OCI-LY3 (cell line): ENCODE data around the gene OTUD5.
A peak's percentile ranks its signal among the peaks of the same experiment; 100 is the strongest.

Source experiments
- H2AFZ ChIP-seq: fragments of 200-600, 300-600 bp; shearing (Covaris generic); 2 replicates; pipeline ENCODE4 v1.6.0; 2014; ENCODE audit warnings: antibody characterized with exemption, low read depth, low read length
- H3K27ac ChIP-seq: fragments of 200-600, 300-600 bp; sonication (generic); 2 replicates; pipeline ENCODE4 v1.5.1; 2014; ENCODE audit warnings: mild to moderate bottlenecking, low read length, moderate library complexity, mixed read lengths
- H3K27me3 ChIP-seq: fragments of 200-600, 300-600 bp; sonication (generic); 2 replicates; pipeline ENCODE4 v1.6.1; 2014; ENCODE audit warnings: low read depth, low read length, mixed read lengths
- H3K36me3 ChIP-seq: fragments of 200-600, 300-600 bp; sonication (generic); replicated peaks from 2 replicates; pipeline ENCODE3; 2014; ENCODE audit warnings: low read depth, low read length, mixed read lengths
- H3K4me1 ChIP-seq: fragments of 300-600, 200-600 bp; sonication (generic); 2 replicates; pipeline ENCODE4 v1.6.1; 2014; ENCODE audit warnings: low read length, mixed read lengths
- H3K4me2 ChIP-seq: fragments of 200-600, 300-600 bp; sonication (generic); 2 replicates; pipeline ENCODE4 v1.6.1; 2014; ENCODE audit warnings: low read length, mixed read lengths
- H3K4me3 ChIP-seq: fragments of 300-600, 200-600 bp; sonication (generic); 2 replicates; pipeline ENCODE4 v1.5.1; 2014; ENCODE audit warnings: antibody characterized with exemption, mild to moderate bottlenecking, low read length, moderate library complexity
- H3K79me2 ChIP-seq: fragments of 300-600, 200-600 bp; shearing (Covaris generic); 2 replicates; pipeline ENCODE4 v1.6.1; 2014; ENCODE audit warnings: mild to moderate bottlenecking, low read length, mixed read lengths
- H3K9ac ChIP-seq: fragments of 300-600, 200-600 bp; shearing (Covaris generic); 2 replicates; pipeline ENCODE4 v1.6.0; 2014; ENCODE audit warnings: mild to moderate bottlenecking, low read length, moderate library complexity
- H3K9me3 ChIP-seq: fragments of 200-600, 300-600 bp; shearing (Covaris generic); 2 replicates; pipeline ENCODE4 v1.6.1; 2014; ENCODE audit warnings: low read length, mixed read lengths; ENCODE audit not compliant: insufficient read depth
- H4K20me1 ChIP-seq: fragments of 200-600, 300-600 bp; sonication (generic); 2 replicates; pipeline ENCODE4 v1.6.1; 2016; ENCODE audit warnings: low read length, mixed read lengths; ENCODE audit not compliant: insufficient read depth
- CTCF ChIP-seq: fragments of 200-600, 300-600 bp; sonication (generic); IDR thresholded peaks from 2 replicates; pipeline ENCODE4 v1.5.1; 2014; ENCODE audit warnings: antibody characterized with exemption, low read length, low read depth
- EZH2phosphoT487 ChIP-seq: fragments of 200-600 bp; shearing (Covaris generic); IDR thresholded peaks from 2 replicates; pipeline ENCODE4 v1.6.1; 2018; ENCODE audit warnings: antibody characterized with exemption, mixed run types, low read depth

The OTUD5 gene

GRCh38 chrX:48957477-48957826 lies at the start of gene OTUD5:
TSS of gene OTUD5 (minus strand) at chrX:48957607. CDS start at chrX:48957570, 37 bp downstream.
- Histone ChIP-seq H3K36me3 (peaks cover 10% of the 10 kb centered on the region), H3K27me3 (no peaks in the 10 kb centered on the region), H3K4me3 (peak within 1 kb of the TSS; percentile 96), H4K20me1 (peaks cover 11% of the 10 kb centered on the region; the same call in 1 of the 2 replicates), H2AFZ (no peak within 1 kb of the TSS; the same call in 1 of the 2 replicates), H3K27ac (peak within 1 kb of the TSS; percentile 95), H3K4me1 (peaks cover 28% of the 10 kb centered on the region), H3K9ac (peak within 1 kb of the TSS; percentile 85), H3K4me2 (peak within 1 kb of the TSS; percentile 95), H3K9me3 (no peaks in the 10 kb centered on the region), H3K79me2 (peaks cover 54% of the 10 kb centered on the region)
- no peak for TF ChIP-seq CTCF
- no peak for TF ChIP-seq EZH2phosphoT487

- Histone ChIP-seq H3K27me3 (no peaks in the 10 kb centered on the region), H4K20me1 (peaks cover 4% of the 10 kb centered on the region; the same call in 1 of the 2 replicates), H3K79me2 (peaks cover 27% of the 10 kb centered on the region), H3K4me2 (no peak overlapping the region), H3K4me3 (no peak overlapping the region), H3K9ac (no peak overlapping the region), H3K4me1 (peaks cover 13% of the 10 kb centered on the region), H3K27ac (no peak overlapping the region), H3K36me3 (peaks cover under 1% of the 10 kb centered on the region), H2AFZ (no peak overlapping the region), H3K9me3 (no peaks in the 10 kb centered on the region)
- TF ChIP-seq CTCF, result no peak
- no peak for TF ChIP-seq EZH2phosphoT487
Observed at GRCh38 chrX:49003696-49004095, 46.3 kb upstream of the OTUD5 start.

GRCh38 chrX:49002091-49002935 lies 44.9 kb upstream of the OTUD5 start, which contains the start of gene GRIPAP1:
TSS of gene GRIPAP1 (minus strand) at chrX:49002264. CDS start at chrX:49002229, 35 bp downstream.
- Histone ChIP-seq H3K36me3 (peaks cover 15% of the 10 kb centered on the region), H3K4me1 (peaks cover 13% of the 10 kb centered on the region), H3K27ac (peak within 1 kb of the TSS; percentile 79), H2AFZ (peak within 1 kb of the TSS; percentile 71; the same call in 1 of the 2 replicates), H3K4me2 (peak within 1 kb of the TSS; percentile 56), H3K9me3 (no peaks in the 10 kb centered on the region), H3K4me3 (peak within 1 kb of the TSS; percentile 100), H3K27me3 (no peaks in the 10 kb centered on the region), H4K20me1 (peaks cover 4% of the 10 kb centered on the region; the same call in 1 of the 2 replicates), H3K79me2 (peaks cover 27% of the 10 kb centered on the region), H3K9ac (peak within 1 kb of the TSS; percentile 100)
- no peak for TF ChIP-seq CTCF
- TF ChIP-seq EZH2phosphoT487, result no peak

- H3K27me3 ChIP-seq, result no peaks in the 10 kb centered on the region
- H3K9ac ChIP-seq, result peak overlapping the region; percentile 100
- H3K4me2 ChIP-seq, result peak overlapping the region; percentile 56
- peak overlapping the region; percentile 100 for H3K4me3 ChIP-seq
- TF ChIP-seq CTCF, result no peak
- no peak for TF ChIP-seq EZH2phosphoT487
- peak overlapping the region; percentile 56; the same call in 1 of the 2 replicates for H2AFZ ChIP-seq
- H4K20me1 ChIP-seq, result peaks cover 8% of the 10 kb centered on the region; the same call in 1 of the 2 replicates
- H3K27ac ChIP-seq, result peak overlapping the region; percentile 79
- peaks cover 13% of the 10 kb centered on the region for H3K4me1 ChIP-seq
- H3K79me2 ChIP-seq, result peaks cover 27% of the 10 kb centered on the region
- H3K36me3 ChIP-seq, result peaks cover 20% of the 10 kb centered on the region
- H3K9me3 ChIP-seq, result no peaks in the 10 kb centered on the region
Observed at GRCh38 chrX:49001521-49002090, 44.2 kb upstream of the OTUD5 start.
